Mononuclear cell (primary cell): ENCODE measurements around the gene ADSS1. TPM values are rescaled to one million over a fixed set of nuclear protein-coding genes. Genes with fewer than 3 reads are reported as not detected.
A peak's percentile ranks its signal among the peaks of the same experiment; 100 is the strongest.

ENCODE experiments used
- H3K27me3 ChIP-seq: 2 replicates; pipeline ENCODE4 v1.6.0; 2011; ENCODE audit warnings: low read length, control low read depth; ENCODE audit not compliant: insufficient read depth
- H3K4me1 ChIP-seq: 2 replicates; pipeline ENCODE4 v1.5.1; 2011; ENCODE audit warnings: mild to moderate bottlenecking, low read length, control low read depth; ENCODE audit not compliant: insufficient read depth
- H3K4me3 ChIP-seq: 2 replicates; pipeline ENCODE4 v1.5.1; 2011; ENCODE audit warnings: mild to moderate bottlenecking, low read length, moderate library complexity
- H3K9me3 ChIP-seq: 2 replicates; pipeline ENCODE4 v1.5.1; 2011; ENCODE audit warnings: low read depth, mild to moderate bottlenecking, control low read depth, low read length
- total RNA-seq: library from RNA; depleted of rRNA; stranded (reverse); fragments of >200 nt; gene quantifications from one replicate; pipeline ENCODE4 v1.2.3, GENCODE V29; 2012

ADSS1 gene
- total RNA-seq, 1 donor: 1.9 TPM

- no peaks in the 10 kb centered on the region for H3K9me3 ChIP-seq
- peaks cover 48% of the 10 kb centered on the region for H3K4me1 ChIP-seq
- no peak overlapping the region for H3K4me3 ChIP-seq
- H3K27me3 ChIP-seq: no peaks in the 10 kb centered on the region
Observed at GRCh38 chr14:104684449-104684821, 39.6 kb upstream of the ADSS1 start.

- Histone ChIP-seq H3K27me3 (no peaks in the 10 kb centered on the region), H3K4me1 (peaks cover 50% of the 10 kb centered on the region), H3K9me3 (no peaks in the 10 kb centered on the region), H3K4me3 (no peak overlapping the region)
Observed at GRCh38 chr14:104685216-104685997, 38.6 kb upstream of the ADSS1 start.

- Histone ChIP-seq H3K4me1 (peaks cover 50% of the 10 kb centered on the region), H3K27me3 (no peaks in the 10 kb centered on the region), H3K9me3 (no peaks in the 10 kb centered on the region), H3K4me3 (no peak overlapping the region)
Observed at GRCh38 chr14:104685998-104686610, 37.9 kb upstream of the ADSS1 start.

GRCh38 chr14:104686624-104687517 lies 37.2 kb upstream of the ADSS1 start:
- H3K9me3 ChIP-seq: no peaks in the 10 kb centered on the region

GRCh38 chr14:104687601-104688504 lies 36.2 kb upstream of the ADSS1 start:
- Histone ChIP-seq H3K4me1 (peaks cover 50% of the 10 kb centered on the region), H3K27me3 (no peaks in the 10 kb centered on the region), H3K4me3 (no peak overlapping the region), H3K9me3 (no peaks in the 10 kb centered on the region)

More at GRCh38 chr14:104686624-104687517, 37.2 kb upstream of the ADSS1 start:
- peaks cover 50% of the 10 kb centered on the region for H3K4me1 ChIP-seq
- no peaks in the 10 kb centered on the region for H3K27me3 ChIP-seq
- no peak overlapping the region for H3K4me3 ChIP-seq

GRCh38 chr14:104688505-104689108 lies 35.4 kb upstream of the ADSS1 start:
- Histone ChIP-seq H3K4me1 (peaks cover 50% of the 10 kb centered on the region), H3K9me3 (no peaks in the 10 kb centered on the region), H3K4me3 (no peak overlapping the region), H3K27me3 (no peaks in the 10 kb centered on the region)

- Histone ChIP-seq H3K27me3 (no peaks in the 10 kb centered on the region), H3K4me3 (peak within 1 kb of the TSS; percentile 54), H3K4me1 (peaks cover 55% of the 10 kb centered on the region), H3K9me3 (no peaks in the 10 kb centered on the region)
Observed at GRCh38 chr14:104689109-104689880, 34.7 kb upstream of the ADSS1 start, which contains the start of gene INF2. Gene INF2 (plus strand): TSS chr14:104689618. CDS start chr14:104701366, 11,748 bp downstream.

GRCh38 chr14:104689881-104690711 lies 33.9 kb upstream of the ADSS1 start:
- Histone ChIP-seq H3K4me1 (peaks cover 59% of the 10 kb centered on the region), H3K4me3 (peak overlapping the region; percentile 54), H3K9me3 (no peaks in the 10 kb centered on the region), H3K27me3 (no peaks in the 10 kb centered on the region)

GRCh38 chr14:104690861-104691455 lies 33.1 kb upstream of the ADSS1 start:
- peaks cover 66% of the 10 kb centered on the region for H3K4me1 ChIP-seq
- H3K27me3 ChIP-seq: no peaks in the 10 kb centered on the region
- no peaks in the 10 kb centered on the region for H3K9me3 ChIP-seq
- H3K4me3 ChIP-seq: no peak overlapping the region

- Histone ChIP-seq H3K27me3 (no peaks in the 10 kb centered on the region), H3K9me3 (no peaks in the 10 kb centered on the region), H3K4me3 (no peak overlapping the region), H3K4me1 (peaks cover 67% of the 10 kb centered on the region)
Observed at GRCh38 chr14:104691546-104692260, 32.3 kb upstream of the ADSS1 start.

- Histone ChIP-seq H3K27me3 (no peaks in the 10 kb centered on the region), H3K4me3 (no peak overlapping the region), H3K4me1 (peaks cover 60% of the 10 kb centered on the region), H3K9me3 (no peaks in the 10 kb centered on the region)
Observed at GRCh38 chr14:104692261-104692938, 31.6 kb upstream of the ADSS1 start.
